Measurements from ENCODE around the gene SLC50A1.
A peak's percentile ranks its signal among the peaks of the same experiment; 100 is the strongest.

Gene SLC50A1, protein sequence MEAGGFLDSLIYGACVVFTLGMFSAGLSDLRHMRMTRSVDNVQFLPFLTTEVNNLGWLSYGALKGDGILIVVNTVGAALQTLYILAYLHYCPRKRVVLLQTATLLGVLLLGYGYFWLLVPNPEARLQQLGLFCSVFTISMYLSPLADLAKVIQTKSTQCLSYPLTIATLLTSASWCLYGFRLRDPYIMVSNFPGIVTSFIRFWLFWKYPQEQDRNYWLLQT

DNA sequence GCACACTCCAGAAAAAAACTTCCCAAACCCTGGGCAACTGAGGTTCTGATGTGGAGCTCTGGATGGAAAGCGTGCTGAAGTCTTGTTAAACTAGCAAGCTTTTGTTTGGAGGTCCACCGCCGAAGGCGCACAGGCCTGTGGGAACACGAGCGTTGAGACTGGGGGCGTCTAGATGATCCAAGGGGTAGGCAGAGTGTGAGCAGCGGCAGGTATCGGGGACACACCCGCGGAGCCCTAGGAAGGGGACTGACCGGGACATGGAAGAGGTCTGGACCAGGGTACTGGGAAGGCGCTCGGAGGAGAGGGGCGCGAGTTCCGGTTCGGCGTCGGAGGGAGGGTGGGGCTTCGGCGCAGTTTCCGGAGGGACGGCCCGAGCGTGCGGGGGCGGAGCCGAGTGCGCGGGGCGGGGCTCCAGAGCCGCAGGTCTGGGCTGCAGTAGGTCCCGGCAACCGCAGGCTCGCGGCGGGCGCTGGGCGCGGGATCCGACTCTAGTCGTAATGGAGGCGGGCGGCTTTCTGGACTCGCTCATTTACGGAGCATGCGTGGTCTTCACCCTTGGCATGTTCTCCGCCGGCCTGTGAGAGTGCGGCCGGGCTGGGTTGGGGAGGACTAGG is at the start of gene SLC50A1:
SLC50A1 (plus strand) TSS at position 438 of the 614 bp plus-strand sequence; CDS start at position 498, 60 bp downstream.
- DNase-seq = peak; percentile 92

DNA sequence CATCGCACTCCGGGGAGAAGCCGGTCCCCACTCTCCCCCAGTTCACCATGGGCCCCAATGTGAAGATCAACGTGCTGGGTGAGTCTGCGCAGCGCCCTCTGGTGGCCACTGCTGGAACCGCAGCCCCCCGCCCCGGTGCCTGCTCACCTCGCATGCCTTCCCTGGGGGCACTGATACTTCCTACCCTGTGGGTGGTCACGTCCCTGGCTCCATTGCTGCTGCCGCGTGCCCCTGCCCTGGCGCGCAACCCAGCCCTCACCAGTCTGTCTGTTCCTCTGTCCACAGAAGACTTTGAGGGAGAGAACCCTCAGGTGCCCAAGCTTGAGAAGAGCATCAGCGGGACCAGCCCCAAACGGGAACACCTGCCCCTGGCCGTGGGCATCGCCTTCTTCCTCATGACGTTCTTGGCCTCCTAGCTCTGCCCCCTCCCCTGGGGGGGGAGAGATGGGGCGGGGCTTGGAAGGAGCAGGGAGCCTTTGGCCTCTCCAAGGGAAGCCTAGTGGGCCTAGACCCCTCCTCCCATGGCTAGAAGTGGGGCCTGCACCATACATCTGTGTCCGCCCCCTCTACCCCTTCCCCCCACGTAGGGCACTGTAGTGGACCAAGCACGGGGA is 49.4 kb upstream of the SLC50A1 start:
- peak; percentile 55 for DNase-seq

DNA sequence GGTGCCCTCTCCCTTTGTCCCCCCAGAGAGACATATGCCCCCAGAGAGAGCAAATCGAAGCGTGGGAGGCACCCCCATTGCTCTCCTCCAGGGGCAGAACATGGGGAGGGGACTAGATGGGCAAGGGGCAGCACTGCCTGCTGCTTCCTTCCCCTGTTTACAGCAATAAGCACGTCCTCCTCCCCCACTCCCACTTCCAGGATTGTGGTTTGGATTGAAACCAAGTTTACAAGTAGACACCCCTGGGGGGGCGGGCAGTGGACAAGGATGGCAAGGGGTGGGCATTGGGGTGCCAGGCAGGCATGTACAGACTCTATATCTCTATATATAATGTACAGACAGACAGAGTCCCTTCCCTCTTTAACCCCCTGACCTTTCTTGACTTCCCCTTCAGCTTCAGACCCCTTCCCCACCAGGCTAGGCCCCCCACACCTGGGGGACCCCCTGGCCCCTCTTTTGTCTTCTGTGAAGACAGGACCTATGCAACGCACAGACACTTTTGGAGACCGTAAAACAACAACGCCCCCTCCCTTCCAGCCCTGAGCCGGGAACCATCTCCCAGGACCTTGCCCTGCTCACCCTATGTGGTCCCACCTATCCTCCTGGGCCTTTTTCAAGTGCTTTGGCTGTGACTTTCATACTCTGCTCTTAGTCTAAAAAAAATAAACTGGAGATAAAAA is 48.7 kb upstream of the SLC50A1 start:
- DNase-seq = no peak

DNA sequence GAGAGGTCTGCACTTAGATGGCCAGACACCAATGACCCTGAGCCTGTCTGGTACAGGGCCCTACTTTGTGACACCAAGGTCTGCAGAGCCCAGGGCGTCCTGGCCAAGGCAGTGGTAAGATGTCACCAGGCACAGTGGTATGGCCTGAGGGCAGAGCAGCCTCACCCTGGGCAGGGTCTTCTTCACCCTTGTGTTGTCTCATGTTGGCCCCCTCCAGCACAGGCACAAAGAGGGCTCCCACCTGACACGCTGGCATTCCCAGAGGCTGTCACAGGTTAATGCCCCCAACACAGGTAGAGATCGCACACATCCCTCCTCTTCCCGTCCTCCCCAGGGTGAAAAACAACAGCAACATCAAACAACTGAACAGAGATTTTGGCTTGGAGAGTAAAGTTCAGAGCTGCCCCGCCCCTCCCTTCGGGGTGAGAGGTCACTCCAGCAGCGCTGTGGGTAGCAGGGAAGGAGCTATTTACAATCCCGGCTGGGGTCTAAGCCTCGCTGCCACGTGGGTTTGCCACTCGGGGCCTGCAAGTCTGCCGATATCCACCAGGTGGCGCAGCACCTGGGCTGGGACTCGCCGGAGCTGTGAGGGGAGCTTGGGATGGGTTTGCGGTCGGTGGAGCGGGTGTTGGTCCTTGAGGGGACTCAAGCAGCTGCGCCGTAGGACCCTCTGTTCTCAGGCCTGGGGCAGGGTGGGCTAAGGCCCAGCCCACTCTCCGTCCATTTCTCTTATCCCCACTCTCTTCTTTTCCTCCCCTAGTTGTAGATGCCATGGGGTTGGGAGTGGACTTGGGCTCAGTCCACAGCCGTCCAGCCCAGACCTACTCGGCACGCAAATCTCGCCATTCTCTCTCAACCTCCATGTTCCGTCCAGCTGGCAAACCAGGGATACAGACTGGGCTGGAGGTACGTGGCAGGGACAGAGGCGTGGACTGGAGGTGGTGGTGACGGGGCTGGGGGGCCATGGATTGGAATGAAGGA is 44.3 kb upstream of the SLC50A1 start:
- DNase-seq = peak; percentile 68

DNA sequence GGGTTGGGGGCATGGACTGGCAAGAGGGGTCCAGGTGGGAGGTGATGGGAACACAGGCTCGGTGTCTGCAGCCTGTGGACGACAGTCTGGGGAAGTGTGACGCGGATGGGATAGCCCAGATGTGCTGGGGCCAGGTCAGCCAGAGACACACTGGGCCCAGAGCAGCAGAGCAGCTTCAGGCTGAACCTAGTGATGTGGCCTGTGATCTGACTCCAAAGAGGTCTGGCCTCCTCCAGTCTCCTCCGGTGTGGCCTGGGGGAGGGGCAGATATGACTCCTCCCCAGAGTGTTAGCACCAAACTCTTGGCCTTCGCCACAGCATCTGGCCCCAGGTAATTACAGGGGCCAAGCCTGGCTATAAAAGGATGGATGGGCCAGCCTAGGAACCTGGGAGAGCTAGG is 43.5 kb upstream of the SLC50A1 start:
- DNase-seq = no peak

DNA sequence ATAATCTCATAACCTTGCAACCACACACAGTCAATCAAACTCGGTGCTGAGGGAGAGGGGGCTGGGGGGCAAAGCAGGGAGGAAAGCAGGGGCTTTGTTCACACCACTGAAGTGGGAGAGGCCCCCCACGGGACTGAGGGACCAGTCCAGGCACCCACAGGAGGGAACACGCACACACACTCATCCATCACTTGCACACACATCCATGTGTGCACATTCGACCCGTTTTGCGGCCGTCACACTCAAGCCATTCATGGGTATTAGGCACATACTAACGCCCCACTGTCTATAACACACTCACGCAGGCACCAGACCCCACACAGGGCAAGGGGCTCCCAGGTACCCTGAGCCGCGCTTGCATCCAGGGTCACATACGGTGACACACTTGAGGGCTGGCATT is 43.0 kb upstream of the SLC50A1 start:
- no peak for DNase-seq

DNA sequence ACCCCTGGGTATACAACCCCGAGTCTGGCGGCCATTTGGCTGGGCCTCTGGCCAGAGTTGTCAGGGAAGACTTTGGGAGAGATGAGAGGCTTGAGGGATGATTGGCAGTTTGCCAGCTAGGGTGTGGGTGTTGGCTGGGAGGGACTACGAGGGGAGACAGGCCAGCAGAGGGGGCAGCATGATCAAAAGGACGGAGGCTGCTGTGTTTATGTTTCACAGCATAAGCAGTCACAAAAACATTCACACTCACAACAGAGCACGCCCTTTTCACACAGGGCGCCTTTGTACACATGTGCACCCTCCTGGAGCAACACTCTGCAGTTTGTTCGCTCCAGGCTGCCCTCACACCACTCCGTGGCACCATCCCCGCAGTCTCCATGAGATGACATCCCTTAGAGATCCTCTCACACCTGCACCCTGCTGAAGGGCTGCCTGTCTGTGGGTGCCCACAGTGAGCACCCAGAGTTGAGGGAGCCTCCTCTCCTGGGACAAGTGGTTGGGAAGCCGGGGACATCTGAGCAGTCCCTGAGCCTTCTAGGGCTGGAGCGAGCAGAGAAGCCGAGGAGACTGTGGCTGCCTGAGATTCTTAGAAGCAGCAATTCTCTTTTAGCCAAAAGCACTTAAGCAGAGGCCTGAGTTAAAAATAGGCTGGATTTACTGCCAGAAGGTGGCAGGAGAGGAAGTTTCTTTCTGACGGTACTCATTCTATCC is 41.6 kb upstream of the SLC50A1 start:
- peak; percentile 39 for DNase-seq

DNA sequence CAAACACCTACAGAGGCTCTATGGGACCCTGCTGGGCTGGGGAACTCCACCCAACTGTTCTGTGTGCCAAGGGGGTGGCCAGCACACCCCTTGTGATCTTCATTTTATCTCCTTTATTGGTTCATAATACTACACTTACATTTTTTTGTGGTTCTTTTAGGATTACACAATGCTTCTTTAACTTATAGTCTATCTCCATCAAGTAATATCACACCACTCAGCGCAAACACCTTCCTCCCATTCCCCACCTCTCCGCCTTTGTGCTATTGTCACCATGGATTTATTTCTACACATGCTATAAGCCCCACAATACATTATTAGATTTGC is 41.1 kb upstream of the SLC50A1 start:
- DNase-seq = no peak

DNA sequence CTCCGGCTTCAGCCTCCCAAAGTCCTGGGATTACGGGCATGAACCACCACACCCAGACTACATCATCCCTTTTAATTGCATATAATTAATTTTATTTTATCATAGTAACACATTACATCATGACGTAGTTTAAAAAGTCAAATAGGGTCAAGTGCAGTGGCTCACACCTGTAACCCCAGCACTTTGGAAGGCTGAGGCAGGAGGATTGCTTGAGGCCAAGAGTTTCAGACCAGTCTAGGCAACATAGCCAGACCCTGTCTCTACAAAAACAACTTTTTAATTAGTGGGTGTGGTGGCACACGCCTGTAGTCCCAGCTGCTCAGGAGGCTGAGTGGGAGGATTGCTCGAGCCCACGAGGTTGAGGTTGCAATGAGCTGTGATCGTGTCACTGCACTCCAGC is 36.3 kb upstream of the SLC50A1 start:
- DNase-seq = no peak

DNA sequence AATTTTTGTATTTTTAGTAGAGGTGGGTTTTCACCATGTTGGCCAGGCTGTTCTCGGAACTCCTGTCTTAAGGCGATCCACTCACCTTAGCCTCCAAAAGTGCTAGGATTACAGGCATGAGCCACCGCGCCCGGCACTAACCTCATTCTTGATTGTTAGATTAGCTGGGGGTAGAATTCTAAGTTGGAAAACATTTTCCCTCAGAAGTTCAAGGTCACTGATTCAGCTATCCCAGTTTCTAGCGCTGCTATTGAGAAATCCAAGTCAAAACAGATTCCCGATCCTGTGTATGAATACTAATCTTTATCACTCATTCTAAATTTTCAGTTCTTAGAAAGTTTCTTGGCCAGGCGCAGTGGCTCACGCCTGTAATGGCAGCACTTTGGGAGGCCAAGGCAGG is 32.3 kb upstream of the SLC50A1 start:
- DNase-seq = no peak

DNA sequence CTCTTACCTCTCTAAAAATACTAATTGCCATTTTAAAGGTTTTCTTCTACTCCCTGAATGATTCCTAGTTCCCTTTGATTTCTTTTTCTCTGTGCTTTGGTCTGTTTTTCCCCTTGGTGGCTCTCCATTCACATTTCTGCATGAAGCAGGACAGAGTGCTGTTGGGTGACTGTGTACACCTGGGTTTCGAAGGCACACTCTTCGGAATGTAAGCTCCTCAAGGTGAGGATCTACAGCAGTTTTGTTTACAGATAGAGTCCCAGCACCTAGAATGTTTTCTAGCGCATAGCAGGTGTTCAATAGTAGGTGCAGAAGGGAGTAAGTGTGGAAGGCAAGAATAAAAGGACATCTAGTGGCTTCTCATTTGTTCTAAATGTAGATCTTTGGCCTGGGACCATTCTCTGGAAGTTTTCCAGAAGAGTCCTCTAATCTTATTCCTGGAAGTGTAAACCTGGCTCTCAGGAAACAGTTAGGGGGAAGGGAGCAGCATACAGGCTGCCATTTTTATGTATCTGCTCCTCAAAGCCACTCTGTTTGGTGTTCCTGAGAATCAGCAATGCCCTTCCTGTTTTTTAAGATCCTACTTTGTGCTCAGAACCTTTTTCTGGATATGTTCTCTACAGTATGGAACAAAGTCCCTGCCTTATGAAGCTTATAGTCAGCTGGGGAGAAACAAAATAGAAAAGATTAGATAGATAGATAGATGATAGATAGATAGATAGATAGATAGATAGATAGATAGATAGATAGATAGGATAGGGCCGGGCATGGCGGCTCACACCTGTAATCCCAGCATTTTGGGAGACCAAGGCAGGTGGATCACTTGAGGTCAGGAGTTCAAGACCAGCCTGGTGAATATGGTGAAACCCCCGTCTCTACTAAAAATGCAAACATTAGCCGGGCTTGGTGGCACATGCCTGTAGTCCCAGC is 30.8 kb upstream of the SLC50A1 start:
- DNase-seq = no peak

DNA sequence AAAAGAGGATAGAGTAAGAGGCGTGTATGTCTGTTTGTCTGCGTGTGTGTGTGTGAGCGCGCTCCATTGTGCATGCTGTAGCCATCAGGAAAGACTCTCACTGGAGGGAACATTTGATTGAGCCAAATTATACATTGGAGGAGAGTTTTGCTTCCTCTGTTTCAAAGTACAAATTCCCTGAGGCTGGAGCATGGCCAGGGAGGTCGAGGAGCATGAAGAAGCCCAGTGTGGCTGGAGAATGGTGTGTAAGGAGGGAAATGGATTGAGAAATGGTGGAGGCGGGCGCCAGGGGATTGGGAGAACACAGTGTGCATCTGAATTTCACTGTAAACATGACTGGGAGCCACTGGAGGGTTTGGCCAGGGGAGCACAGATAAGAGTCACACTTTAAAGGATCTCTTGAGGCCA is 30.0 kb upstream of the SLC50A1 start:
- DNase-seq = no peak

DNA sequence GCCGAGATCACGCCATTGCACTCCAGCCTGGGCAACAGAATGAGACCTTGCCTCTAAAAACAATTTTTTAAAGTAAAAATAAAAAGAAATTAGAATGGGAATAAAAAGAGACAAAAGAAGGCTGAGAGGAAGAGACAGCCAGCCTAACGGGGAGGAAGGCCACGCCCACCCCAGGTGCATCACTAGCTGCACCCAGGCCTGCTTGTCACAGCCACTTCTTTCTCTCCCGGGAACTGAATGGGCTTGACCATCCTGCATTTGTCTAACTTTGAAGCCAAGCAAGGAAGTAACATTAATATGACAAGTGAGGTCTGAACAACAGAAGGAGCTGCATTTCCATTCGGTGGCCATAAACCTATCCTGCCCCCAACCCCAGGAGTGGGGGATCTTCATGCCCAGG is 28.8 kb upstream of the SLC50A1 start:
- DNase-seq = no peak

DNA sequence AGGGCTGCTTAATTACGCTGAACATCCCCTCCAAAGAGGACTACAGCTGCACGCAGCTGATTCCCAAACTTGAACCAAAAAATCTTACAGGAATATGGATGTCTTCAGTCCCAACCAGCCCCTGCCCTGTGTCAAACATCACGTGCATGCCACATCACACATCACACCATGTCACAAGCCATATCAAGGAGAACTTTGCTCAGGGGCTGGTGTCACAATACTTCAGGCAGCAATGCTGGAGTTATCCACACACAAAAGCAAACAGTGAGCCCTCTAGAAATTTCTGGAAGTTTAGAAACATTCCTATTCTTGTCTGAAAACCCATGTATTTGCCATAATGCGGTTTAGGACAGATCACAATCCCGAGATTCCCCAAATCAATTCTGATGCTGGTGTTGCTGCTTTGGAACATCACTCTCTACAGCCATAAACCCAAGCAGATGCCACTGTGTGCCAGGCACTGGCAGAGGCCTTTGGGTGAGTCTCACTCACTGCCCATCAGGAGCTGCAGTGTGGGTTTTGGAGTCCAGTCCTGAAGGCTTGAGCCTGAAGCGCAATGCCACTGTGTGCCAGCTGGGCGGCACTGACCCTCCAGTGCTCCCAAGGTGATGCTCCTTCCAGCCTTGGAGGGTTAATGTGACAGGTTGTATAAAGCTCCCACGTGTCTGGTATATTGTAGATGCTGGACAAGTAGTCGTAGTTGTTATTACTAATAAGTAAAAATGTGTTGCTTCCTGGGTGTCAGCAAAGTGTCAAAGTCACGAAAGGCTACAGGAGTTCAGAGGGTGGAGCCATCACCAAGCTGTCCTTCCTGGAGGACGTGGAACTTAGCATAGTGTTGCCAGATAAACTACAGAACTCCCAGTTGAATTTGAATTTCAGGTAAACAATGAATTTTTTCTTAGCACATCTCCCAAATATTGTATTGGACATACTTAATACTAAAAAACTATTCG is 28.1 kb upstream of the SLC50A1 start:
- DNase-seq = no peak

DNA sequence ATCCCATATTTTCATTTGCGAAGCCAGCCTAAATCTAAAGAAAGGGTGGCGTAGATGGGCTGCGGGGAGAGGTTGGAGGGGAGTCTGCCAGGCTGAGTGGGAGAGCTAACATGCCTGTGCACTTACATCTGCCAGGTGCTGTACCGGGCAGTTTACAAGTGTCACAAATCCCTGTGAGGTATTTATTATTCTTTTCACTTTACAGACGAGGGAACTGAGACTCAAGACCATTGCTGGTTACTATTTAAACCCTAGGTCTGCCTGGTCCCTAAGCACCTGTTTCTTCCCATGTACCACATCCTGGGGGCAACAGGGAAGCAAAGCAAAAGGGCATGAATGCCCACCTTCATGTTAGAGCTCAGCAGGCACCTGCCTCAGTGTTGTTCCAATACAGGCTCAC is 27.4 kb upstream of the SLC50A1 start:
- no peak for DNase-seq

DNA sequence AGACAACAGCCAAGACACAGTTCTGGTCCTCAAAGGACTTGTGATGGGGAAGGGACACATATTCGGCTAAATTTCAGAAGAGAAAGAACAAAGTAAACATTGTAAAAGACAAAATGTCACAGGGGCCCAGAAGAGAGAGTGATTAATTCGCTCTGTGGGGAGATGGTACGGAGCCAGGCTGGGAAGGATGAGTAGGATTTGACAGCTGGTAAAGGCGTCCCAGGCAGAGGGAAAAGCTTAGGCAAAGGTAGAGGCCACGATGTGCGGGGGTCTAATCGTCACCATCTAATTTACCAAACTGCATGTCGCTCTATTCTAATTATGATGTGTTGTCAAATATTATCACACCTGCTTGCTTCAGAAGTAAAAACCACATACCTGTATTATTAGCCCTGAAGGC is 25.3 kb upstream of the SLC50A1 start:
- no peak for DNase-seq

DNA sequence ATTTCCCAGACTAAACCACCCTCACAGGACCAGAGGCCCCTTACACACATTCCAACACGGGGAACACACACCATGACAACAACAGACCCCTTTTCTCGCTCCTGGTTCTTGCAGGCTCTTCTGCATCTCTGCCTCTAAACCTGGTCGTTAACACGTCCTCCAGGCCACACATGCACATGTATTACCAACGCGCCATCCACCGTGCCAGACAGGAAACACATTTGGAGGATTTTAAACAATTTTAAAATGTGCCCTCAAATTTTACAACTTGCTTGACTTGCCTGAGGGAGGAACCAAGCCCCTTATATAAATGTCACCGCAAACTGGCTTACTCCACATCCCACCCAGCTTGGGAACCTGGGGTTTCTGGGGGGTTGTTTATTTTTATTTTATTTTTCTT is 24.8 kb upstream of the SLC50A1 start:
- no peak for DNase-seq

DNA sequence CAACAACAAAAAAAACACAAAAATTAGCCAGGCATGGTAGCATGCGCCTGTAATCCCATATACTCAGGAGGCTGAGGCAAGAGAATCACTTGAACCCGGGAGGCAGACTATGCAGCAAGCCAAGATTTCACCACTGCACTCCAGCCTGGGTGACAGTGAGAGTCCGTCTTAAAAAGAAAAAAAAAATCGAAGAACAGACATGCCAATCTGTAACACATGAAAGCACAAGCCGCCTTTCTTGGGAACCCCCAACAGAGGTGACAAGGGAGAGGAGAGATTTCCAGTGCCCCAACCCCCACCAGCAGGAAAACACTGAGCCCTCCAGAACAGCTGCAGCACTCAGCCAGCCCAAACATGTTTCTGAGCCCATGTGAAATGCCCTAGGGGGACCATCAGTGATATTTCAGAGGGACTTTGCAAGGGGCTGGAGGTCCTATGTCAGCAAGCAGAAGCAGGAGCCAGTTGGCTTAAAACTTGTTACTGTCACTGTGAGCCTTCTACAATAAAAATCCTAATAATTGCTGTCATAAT is 22.1 kb upstream of the SLC50A1 start:
- DNase-seq = no peak

DNA sequence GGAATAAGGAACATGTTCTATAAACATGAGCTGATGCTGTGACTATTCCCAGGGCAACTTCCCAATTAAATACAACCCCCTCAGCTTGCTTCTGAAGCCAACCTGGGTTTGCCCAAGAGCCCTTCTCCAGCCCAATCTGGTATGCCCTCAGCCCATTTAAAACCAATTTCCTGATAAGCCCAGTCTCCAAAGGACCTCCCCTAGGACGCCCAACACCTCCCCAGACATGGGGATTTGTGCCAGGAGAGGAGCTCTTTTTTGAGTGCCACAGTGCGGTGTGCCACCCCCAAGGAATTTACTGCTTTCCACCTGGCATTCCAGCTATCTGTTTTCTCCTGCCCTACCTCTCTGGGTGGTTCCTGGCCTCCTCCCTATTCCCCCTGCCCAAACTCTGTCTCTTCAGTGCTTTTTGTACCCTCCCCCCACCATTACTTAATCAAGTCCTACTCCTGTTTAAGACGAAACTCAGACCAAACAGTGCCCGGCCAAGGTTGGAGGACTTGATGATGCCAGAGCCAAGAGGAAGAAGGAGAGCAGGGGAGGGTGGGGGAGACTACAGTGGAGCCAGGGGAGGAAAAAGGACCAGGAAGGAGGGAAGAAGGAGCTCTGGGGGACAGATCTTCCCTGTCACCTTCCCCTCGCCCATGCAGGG is 19.4 kb upstream of the SLC50A1 start:
- DNase-seq = no peak
